ENCODE measurements around the gene HTATSF1.

HTATSF1 gene

DNA sequence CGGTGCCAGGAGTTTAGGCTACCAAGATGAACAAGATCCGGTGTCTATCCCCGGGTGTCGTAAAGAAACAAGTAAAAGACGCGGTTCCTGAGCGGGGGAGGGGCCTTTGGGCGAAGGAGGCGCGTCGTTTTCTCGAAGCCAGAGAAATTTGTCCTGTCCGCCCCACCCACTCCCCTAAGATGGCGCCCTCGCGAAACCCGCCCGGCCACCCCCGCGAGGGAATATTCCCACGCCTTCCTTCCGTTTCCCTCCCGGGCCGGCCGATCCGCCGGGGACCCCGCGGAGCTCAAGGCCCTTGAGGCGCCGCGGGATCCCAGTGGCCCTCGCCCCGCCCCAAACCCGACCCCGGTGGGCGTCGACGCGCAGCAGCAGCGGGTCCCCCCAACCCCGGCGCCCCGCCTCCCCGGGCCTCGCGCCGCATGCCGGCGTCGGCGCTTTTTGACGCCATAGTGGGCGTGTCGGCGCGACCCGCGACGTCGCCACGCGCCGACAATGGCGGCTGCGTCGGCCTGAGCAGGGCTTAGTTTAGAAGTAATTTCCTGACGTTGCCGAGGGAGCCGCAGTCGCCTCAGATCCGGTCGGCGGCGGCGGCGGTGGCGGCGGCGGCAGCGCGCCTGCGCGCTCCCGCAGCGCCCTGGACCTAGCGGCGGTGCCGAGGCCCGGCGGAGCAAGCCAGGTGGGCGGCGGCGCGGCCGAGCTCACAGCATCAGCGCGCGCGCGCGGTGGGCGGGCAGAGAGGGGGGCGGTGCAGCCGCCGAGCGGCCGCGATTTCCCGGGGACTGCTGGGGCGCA lies 432 bp upstream of the HTATSF1 start:
- ATAC-seq: peak; percentile 78 to 82

DNA sequence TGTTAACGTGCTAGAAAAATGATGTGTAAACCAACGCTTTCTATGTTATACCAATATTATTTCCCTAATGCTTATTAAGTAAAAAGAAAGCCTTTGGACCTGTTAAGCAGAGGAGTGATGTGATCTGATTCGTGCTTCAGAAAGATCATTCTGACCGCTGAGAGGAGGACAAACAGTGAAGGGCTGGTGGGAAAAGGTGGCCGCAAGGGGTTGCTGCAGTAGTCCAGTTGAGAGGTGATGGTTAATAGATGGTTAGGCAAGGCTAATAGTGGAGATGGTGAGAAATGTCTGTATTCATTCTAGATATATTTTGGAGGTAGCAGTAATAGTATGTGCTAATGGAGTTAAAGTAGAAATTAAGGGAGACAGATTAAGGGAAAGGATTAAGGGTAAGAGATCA lies 21.7 kb downstream of the HTATSF1 start:
- no peak for ATAC-seq

DNA sequence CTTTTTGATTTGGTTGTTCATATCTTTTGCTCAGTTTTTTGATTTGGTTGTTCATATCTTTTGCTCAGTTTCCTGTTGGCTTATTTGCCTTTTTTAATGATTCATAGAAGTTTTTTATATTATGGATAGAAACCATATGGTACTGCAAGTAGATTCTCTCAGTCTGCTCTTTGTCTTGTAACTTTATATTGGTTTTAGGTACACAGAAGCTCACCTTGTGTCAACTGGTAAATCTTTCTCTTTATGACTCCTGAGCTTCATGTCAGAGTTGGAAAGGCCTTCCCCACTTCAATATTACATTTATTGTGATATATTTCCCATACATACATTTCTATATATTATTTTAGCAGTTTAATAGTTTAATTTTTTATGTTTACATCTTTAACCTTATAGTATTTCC lies 26.4 kb downstream of the HTATSF1 start:
- ATAC-seq: no peak

DNA sequence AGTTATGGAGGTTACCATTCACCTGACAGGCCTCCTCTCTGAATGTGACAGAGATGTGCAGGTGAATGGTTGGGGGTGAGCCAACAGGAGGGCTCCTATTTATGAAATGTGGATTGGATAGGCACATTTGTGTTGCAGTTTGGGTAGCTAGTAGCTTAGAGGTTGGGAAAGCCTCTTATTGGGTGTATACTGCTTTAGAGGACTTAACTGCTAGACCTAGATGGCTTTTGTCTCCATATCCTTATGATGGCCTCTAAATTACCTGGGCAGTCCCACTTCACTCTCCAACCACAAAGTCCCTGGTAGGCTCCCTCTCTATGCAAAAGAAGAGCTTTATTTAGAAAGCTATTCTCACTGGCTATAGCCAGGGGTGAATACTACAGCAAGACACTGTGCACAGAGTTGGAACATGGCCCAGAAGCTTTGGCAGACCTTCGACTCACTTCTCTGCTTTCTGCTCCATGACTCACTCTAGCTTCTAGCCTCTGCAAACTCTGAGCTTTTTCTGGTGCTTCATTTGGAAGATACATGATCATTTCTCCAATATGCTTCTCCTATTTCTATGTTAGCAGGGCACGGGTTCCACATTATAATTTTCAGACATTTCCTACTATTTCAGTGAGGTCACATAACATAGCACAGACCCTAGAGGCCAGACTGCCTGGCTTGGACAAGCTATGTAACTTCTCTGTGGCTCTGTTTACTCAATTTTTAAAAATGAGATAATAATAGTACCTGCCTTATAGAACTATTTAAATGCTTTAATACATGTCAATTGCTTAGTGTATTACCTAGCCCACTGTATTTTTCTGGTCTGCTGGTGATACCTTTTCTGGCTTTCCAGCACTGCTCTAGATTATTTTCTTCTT lies 28.6 kb downstream of the HTATSF1 start:
- no peak for ATAC-seq

DNA sequence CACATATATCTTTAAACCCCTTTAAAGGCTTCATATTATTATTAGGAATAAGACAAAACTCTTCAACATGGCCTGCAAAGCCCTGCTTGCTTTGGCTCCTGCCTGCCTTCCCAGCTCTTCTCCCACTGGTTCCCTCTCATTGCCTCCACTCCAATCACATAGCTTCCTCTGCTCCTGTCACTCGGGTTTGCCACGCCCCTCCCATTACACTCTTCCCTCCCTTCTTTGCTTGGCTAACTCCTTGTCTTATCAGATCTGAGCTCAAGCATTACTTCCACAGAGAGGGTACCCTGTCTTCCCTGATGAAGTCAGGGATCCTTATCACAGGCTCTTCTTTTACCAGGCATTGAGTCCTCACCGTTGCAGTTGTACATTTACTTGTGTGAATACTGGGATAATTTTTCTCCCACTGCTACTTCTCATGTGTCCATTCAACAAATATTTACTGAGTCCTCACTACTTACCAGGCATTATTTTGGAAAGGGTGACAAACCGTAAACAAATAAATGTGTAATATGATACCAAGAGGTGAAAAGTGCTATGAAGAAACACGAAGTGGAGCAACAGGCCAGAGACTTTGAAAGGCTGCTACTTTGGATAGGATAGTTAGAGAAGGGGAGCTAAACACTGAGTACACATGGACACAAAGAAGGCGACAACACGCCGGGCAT lies 31.4 kb downstream of the HTATSF1 start:
- no peak for ATAC-seq

DNA sequence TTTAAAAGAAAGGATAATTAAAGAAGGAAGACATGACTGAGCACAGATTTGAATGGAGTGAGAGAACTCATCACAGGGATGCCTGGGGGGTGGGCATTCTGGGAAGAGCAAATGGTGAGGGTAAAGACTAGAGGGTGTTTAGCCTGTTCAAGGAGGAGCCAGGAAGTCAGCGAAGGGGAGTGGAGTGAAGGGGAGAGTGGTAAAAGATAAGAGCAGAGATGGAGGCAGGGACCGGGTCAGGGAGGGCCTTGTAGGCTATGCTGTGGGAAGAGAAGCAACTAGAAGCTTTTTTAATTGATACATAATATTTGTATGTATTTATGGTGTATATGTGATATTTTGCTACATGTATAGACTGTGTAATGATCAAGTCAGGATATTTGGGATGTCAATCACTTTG lies 32.4 kb downstream of the HTATSF1 start:
- ATAC-seq: no peak

DNA sequence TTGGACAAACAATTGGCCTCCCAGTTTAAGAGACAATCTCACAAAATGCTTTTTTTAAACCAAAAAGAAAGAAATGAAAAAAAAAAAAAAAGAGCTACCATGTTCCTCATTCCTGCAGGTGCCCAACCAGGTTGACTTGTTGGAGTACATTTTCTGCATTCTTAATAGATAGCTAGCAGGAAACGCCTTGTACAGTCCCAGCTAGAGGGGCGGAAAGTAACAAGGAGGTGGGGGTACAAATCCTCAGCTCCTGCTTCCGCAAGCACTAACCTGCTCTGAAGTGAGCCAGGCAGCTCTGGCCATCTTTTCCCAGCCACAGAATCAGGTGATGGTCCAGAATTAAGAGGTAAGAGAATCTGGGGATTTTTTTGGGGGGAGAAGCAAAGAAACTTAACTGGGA lies 34.6 kb downstream of the HTATSF1 start, which contains the start of gene VGLL1:
VGLL1 (plus strand) TSS at position 265 of the 400 bp plus-strand sequence. CDS start 3,806 bp downstream, outside the sequence.
- ATAC-seq: no peak

DNA sequence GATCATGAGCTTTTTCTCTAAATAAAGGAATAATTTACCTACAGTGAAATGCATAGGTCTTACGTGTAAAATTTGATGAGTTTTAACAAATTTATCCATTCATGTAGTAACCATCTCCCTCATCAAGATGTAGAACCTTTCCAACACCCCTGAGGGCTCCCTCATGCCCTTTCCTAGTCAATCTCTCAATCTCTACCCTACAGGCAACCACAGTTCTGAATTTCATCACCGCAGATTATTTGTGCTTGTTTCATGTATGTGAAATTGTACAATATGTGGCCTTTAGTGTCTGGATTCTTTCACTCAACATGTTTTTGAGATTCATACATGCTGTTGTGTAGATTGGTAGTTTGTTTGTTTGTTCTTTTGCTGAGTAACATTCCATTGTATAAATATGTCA lies 36.7 kb downstream of the HTATSF1 start:
- ATAC-seq: no peak

DNA sequence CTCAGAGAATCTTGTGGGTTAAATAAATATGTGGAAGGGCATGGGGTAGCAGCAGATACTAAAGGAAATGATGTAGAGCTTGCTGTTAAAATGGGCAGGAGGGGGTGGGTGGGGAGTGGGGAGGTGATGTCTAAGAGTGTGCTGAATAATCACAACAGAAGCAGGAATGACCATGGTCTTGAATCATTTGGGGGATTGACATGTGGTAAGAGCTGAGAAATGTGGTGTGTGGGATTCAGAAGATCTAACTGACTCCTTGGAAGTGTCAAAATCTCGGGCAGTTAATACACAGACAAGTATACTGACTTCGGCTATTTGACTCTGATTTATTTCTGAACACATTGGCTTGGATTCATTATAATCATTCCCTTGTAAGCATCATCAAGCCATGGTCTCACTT lies 41.4 kb downstream of the HTATSF1 start:
- no peak for ATAC-seq

DNA sequence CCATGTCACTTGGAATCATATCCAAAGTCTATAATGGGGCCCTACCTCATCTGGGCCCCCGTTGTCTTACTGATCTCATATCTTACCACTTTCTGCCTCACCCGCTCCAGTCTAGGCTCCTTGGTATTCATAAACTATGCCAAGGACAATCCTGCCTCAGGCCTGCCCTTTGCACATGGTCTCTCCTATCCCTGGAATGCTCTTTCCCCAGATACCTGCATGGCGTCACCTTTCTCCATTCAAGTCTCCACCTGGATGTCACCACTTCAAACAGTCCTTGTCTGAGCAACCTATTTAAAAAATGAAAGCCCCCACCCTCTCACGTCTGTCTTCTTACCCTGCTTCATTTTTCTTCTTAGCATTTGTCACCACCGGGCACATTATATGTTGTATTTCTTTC lies 42.8 kb downstream of the HTATSF1 start:
- ATAC-seq: no peak

DNA sequence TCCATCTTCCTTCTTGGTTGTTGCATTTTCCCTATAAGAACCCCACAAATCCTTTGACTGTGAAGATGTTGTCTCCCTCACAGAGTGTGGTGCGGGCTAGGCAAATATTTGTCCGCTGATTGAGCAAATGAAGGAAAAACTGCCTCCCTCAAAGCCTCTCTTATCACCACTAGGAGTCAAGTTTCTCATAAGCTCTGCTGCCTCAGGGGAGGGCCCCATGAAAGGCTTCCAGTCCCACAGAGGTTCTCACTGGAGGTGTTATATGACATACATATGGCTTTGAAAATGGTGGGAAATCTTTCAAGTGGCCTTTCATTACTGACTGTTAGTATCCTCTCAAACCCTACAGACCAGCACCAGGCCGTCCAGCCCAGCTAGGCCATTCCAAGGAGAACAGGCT lies 43.9 kb downstream of the HTATSF1 start:
- ATAC-seq: no peak

DNA sequence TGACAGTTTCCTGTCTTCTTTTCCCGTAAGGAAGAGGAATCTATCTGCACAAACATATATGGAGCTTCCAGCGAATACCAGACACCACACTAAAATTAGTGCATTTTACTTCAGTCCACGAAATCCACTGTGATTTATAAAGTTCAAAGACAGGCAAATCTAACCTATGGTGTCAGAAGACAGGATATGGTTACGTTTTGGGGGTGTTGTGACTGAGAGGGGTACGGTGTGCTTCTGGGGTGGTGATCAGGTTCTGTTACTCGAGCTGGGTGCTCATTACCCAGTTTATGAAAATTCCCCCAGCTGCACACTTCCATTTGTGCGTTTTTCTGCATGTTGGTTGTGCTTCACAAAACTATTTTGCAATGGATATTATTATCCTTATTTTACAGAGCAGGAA lies 44.9 kb downstream of the HTATSF1 start:
- no peak for ATAC-seq

DNA sequence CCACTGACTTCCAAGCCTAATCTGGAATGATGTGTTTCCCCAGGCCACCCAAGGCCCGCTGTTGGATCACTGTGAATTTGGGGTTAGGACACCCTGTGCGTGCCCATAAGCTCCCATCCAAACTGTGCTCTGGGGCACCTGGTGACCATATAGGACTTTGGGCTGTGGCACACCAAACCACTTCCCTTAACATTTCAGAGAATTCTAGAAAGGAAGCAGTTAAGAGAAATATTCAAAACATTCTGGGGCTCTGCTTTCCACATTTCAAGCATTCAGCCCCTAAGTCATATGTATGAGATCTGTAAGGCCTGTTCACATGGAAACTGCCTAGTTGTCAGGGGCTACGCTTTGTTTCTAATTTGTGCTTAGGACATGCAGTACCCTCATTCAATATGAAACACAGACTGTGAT lies 49.0 kb downstream of the HTATSF1 start:
- ATAC-seq: peak; percentile 33 to 48

DNA sequence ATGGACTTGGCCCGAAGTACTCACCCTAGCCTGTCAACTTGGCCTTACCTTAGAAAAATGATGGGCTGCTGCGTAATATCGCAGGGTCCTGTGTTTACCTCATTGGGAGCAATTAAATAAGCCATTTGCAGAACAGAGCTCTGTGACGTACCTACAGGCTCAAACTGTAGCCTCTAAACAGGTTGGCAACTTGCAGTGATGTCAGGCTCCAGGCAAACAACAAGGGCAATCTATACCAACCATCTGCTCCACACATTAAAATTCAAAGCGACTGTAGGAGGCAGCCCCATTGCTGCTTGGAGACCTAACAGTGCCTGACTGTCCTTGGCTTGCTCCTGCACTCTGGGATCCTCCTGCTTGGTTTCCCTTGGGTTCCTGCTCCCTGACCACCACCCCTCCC lies 51.8 kb downstream of the HTATSF1 start:
- no peak for ATAC-seq

DNA sequence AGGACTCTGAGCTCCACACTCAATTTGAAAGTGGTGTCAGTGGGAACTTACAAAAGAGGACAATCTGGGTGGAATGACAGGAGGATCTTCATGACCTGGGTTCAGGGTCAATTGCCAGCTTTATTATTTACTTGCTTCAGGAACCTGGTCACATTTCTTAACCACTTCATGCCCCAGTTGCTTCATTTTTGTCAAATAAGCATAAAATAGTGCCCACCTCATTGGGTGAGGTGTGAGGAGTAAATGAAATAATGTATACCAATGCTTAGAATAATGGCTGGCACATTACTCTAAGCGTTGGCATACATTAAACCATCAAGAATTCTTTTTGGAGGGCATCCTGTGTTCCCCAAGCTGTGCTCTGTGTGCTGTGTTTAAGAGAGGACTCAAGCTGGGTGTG lies 54.0 kb downstream of the HTATSF1 start:
- no peak for ATAC-seq

DNA sequence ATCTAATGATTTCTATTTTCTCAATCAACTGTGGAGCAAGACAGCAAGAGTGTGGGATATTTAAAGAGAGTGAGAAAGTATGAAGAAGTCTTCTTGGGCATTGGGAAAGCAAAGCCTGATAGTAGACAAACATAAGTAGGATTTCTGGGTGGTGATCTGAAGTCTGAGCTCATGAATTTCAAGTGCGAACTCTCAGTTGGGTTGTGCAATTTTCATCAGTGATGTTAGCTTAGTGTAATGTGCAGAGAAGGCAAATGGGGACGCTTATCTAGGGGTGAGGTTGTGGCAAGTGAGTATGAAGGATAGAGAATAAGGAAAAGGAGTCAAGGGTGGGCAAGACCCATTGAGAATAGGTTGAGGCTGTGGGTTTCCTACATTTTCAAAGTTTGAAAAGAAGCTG lies 58.3 kb downstream of the HTATSF1 start:
- no peak for ATAC-seq
